Activated CD4-positive, alpha-beta T cell treated with anti-CD3 and anti-CD28 coated beads for 36 hours (primary cell): ENCODE measurements around the gene ELK3. TPM values are rescaled to one million over a fixed set of nuclear protein-coding genes. Genes with fewer than 3 reads are reported as not detected.
A peak's percentile ranks its signal among the peaks of the same experiment; 100 is the strongest.

Experiments used
- ATAC-seq: fragments of 200-7000 bp; cut with Tn5 transposase; one replicate; pipeline ENCODE4 v1.10.0; 2021; ENCODE audit warnings: mild to moderate bottlenecking, moderate library complexity
- CTCF ChIA-PET: fragments of 350-600 bp; sonication (Branson Sonifier 250); formaldehyde crosslinking; loops from one replicate; lab custom pipeline; 2021; ENCODE audit warnings: antibody characterized with exemption; lab: Charles Lee
- POLR2A ChIA-PET: fragments of 350-600 bp; sonication (Branson Sonifier 250); formaldehyde crosslinking; loops from one replicate; lab custom pipeline; 2021; ENCODE audit warnings: antibody characterized with exemption, inconsistent platforms; lab: Charles Lee
- DNase-seq: peaks from one replicate; pipeline ENCODE4 v3.0.0-alpha.2; 2020
- H3K27ac Mint-ChIP-seq: one replicate; pipeline ENCODE4 v1.8.0; 2021; ENCODE audit warnings: mixed read lengths
- H3K27me3 Mint-ChIP-seq: one replicate; pipeline ENCODE4 v1.8.0; 2021; ENCODE audit warnings: mixed read lengths
- H3K36me3 Mint-ChIP-seq: one replicate; pipeline ENCODE4 v1.8.0; 2021; ENCODE audit warnings: low read depth, mixed read lengths
- H3K4me1 Mint-ChIP-seq: one replicate; pipeline ENCODE4 v1.8.0; 2021; ENCODE audit warnings: mixed read lengths
- H3K4me3 Mint-ChIP-seq: one replicate; pipeline ENCODE4 v1.8.0; 2021; ENCODE audit warnings: mild to moderate bottlenecking, moderate library complexity, mixed read lengths
- H3K9me3 Mint-ChIP-seq: one replicate; pipeline ENCODE4 v1.8.0; 2021; ENCODE audit warnings: low read depth, mixed read lengths
- intact Hi-C, 2 experiments: fragments of 100-400 bp; cut with DNase I in 1 of 2; cut with micrococcal nuclease in 1 of 2; formaldehyde crosslinking; loops; one replicate each; pipeline versions ENCODE4 v1.14.2 to v1.15.1; 2022 to 2024; cut with DNase I, micrococcal nuclease
- total RNA-seq, 2 experiments: library from RNA; stranded (reverse); gene quantifications; one replicate each; pipeline ENCODE4 v1.2.3, GENCODE V29; 2021

Gene ELK3
- total RNA-seq, 2 experiments from 2014 or later = 17.0 to 17.4 TPM

DNA sequence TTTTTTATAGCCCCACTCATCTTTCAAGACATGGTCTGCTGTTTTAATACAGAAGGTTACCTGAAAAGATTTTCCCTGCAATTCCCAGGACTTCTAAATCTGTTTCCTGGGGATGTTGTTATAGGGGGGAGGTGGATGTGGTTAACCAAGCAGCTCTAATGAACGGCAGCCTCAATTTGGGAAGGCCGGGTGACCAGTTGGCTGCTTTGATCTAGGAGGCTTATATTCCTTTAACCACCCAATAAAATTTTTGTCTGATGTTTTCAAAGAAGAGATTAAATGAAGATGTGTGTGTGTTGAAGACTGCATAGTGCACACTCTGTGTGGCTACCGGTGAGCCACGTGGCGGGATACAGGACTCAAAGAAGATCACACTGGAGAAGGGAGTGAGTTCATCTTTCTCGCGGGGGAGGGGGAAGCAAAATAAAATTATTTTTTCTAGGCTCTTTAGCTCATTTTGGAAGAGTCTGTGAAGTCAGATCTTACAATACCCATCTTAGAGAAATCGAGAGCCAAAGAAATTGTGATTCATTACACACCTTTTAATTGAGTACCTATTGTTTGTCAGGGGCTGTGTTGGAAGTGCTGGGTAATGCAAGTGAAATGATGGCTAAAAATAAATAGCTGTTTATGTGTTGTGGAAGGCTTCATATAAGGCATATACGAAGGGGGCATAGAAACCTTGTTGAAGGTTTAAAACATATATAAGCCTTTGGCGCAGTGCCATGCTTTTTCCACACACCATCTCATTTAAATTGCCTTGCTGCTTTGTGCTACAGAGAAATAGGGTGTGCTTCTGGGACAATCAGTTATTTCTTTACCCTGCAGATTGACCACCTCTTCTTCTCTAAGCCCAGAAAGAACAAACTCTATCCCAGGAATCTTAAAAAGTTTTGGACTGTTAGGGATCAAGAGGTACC, 18.5 kb downstream of the ELK3 start:
- Mint-ChIP-seq H3K4me3 (peak overlapping the region; percentile 66), H3K4me1 (peaks cover 80% of the 10 kb centered on the region), H3K9me3 (no peaks in the 10 kb centered on the region), H3K27me3 (no peaks in the 10 kb centered on the region), H3K36me3 (peaks cover 22% of the 10 kb centered on the region), H3K27ac (peak overlapping the region; percentile 87)
- intact Hi-C loops = loop anchor here (1.0 to 10.0 kb wide), 7 partner anchors 35 to 358 kb away; partner anchors contain the start of genes AMDHD1 (in 1 of the 2), CCDC38 (in 1 of the 2) and SNRPF (in 1 of the 2)
- ATAC-seq = peak; percentile 52
- peak; percentile 50 for DNase-seq
- CTCF ChIA-PET = interaction anchor here (0.6 to 8.5 kb wide), 20 partner anchors 9 to 304 kb away, joined by 3 to 80 read pairs (median 4); partner anchors contain the start of gene CDK17
- POLR2A ChIA-PET = interaction anchor here (0.6 to 1.0 kb wide), 6 partner anchors 14 to 147 kb away, joined by 3 to 11 read pairs (median 4); no protein-coding TSS in a partner anchor

DNA sequence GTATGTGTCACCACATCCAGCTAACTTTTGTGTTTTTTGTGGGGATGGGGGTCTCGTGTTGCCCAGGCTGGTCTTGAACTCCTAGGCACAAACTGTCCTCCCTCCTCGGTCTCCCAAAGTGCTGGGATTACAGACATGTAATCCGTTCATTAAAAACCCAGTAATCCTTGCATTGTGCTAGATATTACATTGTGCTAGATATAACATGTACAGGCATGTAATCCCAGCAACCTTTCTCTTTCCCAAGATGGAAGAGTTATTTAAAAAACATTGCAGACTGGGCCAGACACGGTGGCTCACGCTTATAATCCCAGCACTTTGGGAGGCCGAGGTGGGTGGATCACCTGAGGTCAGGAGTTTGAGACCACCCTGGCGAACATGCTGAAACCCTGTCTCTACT, 19.7 kb downstream of the ELK3 start:
- H3K27me3 Mint-ChIP-seq = no peaks in the 10 kb centered on the region
- POLR2A ChIA-PET = no interaction called here
- H3K36me3 Mint-ChIP-seq = peaks cover 22% of the 10 kb centered on the region
- ATAC-seq = no peak
- no peak overlapping the region for H3K4me3 Mint-ChIP-seq
- H3K4me1 Mint-ChIP-seq = peaks cover 73% of the 10 kb centered on the region
- CTCF ChIA-PET = interaction anchor here (0.7 to 8.5 kb wide), 11 partner anchors 13 to 295 kb away, joined by 3 to 80 read pairs (median 7); no protein-coding TSS in a partner anchor
- peak overlapping the region; percentile 28 for H3K27ac Mint-ChIP-seq
- intact Hi-C loops = loop anchor here (2.0 to 10.0 kb wide), 9 partner anchors 37 to 359 kb away; partner anchors contain the start of genes AMDHD1 (in 1 of the 2), CCDC38 (in 1 of the 2) and SNRPF (in 1 of the 2)
- H3K9me3 Mint-ChIP-seq = no peaks in the 10 kb centered on the region
- DNase-seq = no peak

DNA sequence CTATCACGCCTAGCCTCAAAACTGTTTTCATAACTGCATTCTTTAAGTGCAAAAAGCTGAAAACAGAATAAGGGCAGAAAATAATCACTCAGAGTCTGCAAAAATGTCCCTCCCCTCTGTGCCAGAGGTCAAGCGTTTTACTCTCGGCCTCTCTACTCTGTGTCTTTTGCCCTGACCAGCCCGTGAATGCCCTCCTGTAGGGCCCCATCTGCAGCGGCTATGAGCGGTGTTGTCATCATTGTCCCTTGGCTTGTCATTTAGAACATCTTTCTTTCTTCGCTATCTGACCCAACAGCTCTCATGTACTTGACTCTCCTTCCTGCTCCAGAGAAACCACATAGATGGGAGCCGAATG, 21.7 kb downstream of the ELK3 start:
- H3K4me3 Mint-ChIP-seq = no peak overlapping the region
- POLR2A ChIA-PET = interaction anchor here (1.0 to 1.6 kb wide), 3 partner anchors 17 to 180 kb away, joined by 3 to 8 read pairs (median 4); no protein-coding TSS in a partner anchor
- DNase-seq (no peak), ATAC-seq (no peak)
- H3K9me3 Mint-ChIP-seq = no peaks in the 10 kb centered on the region
- peaks cover 62% of the 10 kb centered on the region for H3K4me1 Mint-ChIP-seq
- peak overlapping the region; percentile 33 for H3K27ac Mint-ChIP-seq
- intact Hi-C loops = loop anchor here (1.0 to 10.0 kb wide), 11 partner anchors 20 to 361 kb away; partner anchors contain the start of genes AMDHD1 (in 1 of the 2), CCDC38 (in 1 of the 2), LTA4H (in 1 of the 2) and SNRPF (in 1 of the 2)
- H3K36me3 Mint-ChIP-seq = peaks cover 14% of the 10 kb centered on the region
- H3K27me3 Mint-ChIP-seq = no peaks in the 10 kb centered on the region
- CTCF ChIA-PET = interaction anchor here (0.6 to 8.5 kb wide), 40 partner anchors 8 to 306 kb away, joined by 3 to 80 read pairs (median 7); partner anchors contain the start of genes CDK17 and LTA4H

DNA sequence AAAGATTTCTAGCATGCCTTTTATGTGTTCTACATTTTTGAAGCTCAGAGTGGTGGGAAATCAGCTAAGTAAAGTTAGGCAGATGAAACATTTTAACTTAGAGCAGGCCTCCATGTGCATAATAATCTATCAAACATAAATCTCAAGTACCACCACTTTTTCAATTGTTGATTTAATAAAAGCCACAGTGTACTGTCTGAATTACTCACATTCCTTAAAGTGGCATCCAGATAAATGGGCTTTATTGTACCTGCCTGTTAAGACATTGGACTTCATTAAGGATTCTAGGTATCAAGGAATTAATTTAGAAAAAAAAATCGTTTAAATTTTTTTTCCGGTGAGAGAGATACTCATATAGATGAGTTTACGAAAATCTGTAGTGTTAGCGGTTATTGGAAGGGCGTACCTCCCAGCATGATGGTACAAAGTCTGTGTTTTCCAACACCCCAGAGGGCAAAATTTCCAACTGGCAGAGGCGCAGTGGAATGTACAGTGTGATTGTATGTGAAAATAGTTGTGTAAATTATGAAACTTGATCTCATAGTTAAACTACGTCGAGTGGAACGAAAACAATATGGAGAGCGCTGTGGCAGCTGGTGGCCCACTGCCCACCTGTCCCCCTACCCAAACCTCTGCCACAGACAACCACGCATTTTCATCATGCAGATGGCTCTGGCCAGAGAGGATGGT, 25.0 kb downstream of the ELK3 start:
- ATAC-seq (no peak), DNase-seq (no peak)
- no peak overlapping the region for H3K4me3 Mint-ChIP-seq
- H3K4me1 Mint-ChIP-seq = peaks cover 40% of the 10 kb centered on the region
- ChIA-PET CTCF (interaction anchor here (0.6 to 1.0 kb wide), 4 partner anchors 9 to 297 kb away, joined by 3 read pairs; no protein-coding TSS in a partner anchor), POLR2A (interaction anchor here (0.8 kb wide), 1 partner anchor 122 kb away, joined by 3 read pairs; no protein-coding TSS in a partner anchor)
- H3K27me3 Mint-ChIP-seq = no peaks in the 10 kb centered on the region
- H3K27ac Mint-ChIP-seq = no peak overlapping the region
- H3K9me3 Mint-ChIP-seq = peaks cover 2% of the 10 kb centered on the region
- peaks cover 10% of the 10 kb centered on the region for H3K36me3 Mint-ChIP-seq
- intact Hi-C loops = loop anchor here (10.0 kb wide), 3 partner anchors 274 to 364 kb away; partner anchors contain the start of genes AMDHD1 (in 1 of the 2), CCDC38 (in 1 of the 2) and SNRPF (in 1 of the 2)

DNA sequence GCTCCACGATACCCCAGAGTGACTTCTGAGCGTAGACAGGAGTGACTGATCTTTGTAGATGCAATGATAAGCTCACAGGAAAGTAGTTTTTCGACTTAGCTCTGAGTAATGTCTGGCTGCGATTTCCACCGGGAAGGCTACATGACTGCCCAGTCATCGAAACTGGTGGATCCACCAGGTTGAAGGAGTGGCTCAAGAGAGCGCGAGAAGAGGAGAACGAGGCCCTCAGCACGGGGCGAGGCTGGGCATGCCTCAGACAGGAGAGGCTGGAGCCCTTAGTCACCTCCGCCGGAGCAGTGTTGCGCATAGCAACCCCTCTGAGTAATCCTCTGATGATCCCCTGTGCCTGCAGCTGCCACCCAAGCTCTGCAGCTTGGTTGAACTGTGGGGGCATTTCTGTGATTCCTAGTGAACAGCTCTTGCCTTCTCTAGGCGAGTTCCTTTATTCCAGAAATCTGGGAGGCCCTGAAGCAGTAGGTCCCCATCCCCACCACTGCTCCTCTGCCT, 25.6 kb downstream of the ELK3 start:
- Mint-ChIP-seq H3K36me3 (peaks cover 13% of the 10 kb centered on the region), H3K27ac (no peak overlapping the region), H3K27me3 (no peaks in the 10 kb centered on the region), H3K4me1 (peaks cover 38% of the 10 kb centered on the region), H3K9me3 (peaks cover 2% of the 10 kb centered on the region), H3K4me3 (no peak overlapping the region)
- ChIA-PET CTCF (interaction anchor here (0.6 to 1.0 kb wide), 5 partner anchors 10 to 306 kb away, joined by 3 read pairs; no protein-coding TSS in a partner anchor), POLR2A (interaction anchor here (0.8 kb wide), 1 partner anchor 123 kb away, joined by 3 read pairs; no protein-coding TSS in a partner anchor)
- ATAC-seq (peak; percentile 28), DNase-seq (peak; percentile 39)
- intact Hi-C loops = loop anchor here (10.0 kb wide), 3 partner anchors 275 to 365 kb away; partner anchors contain the start of genes AMDHD1 (in 1 of the 2), CCDC38 (in 1 of the 2) and SNRPF (in 1 of the 2)

DNA sequence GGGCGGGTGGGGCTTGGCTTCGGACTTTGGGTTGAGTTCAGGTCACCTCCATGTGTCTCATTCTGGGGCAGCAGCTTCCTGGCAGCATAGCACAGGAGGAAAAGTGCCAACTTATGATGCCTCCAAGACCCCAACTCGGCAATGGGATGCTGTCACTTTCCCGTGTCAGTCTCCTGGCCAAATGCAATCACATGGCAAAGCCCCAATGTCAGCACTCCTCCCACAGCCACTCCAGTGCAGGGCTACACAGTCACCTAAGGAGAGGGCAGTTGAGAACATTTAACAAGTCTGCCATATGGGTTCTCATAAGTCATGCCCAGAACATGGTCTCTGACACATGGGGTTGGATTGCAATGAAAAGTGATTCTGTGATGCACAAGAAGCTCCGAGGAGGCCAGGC, 26.7 kb downstream of the ELK3 start:
- H3K4me1 Mint-ChIP-seq = peaks cover 32% of the 10 kb centered on the region

DNA sequence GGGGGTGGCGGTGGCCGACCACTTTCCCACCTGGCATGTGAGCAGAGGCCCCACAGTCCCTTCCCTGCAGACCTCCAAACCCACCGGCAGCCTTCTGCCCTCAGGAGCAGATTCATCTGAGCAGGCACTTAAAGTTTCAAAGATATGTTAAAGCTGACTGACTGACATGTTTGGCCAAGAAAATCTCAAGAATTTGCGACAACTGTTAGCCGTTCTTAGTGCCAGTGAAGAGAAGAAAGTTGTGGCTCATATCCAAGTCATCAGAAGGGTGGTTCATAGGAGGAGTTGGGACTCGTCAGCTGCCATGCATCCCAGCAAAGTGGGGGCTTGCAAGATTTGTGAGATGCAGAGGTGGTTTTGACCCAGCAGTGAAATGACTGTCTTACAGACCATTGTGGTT, 27.2 kb downstream of the ELK3 start:
- H3K9me3 Mint-ChIP-seq = peaks cover 2% of the 10 kb centered on the region
- H3K36me3 Mint-ChIP-seq = peaks cover 14% of the 10 kb centered on the region
- H3K27me3 Mint-ChIP-seq = no peaks in the 10 kb centered on the region
- intact Hi-C loops = no loop called here
- peaks cover 31% of the 10 kb centered on the region for H3K4me1 Mint-ChIP-seq
- no peak overlapping the region for H3K4me3 Mint-ChIP-seq
- DNase-seq (no peak), ATAC-seq (no peak)
- CTCF ChIA-PET = interaction anchor here (0.6 kb wide), 1 partner anchor 227 kb away, joined by 3 read pairs; no protein-coding TSS in a partner anchor
- no peak overlapping the region for H3K27ac Mint-ChIP-seq
- POLR2A ChIA-PET = no interaction called here

More for the DNA sequence above, 26.7 kb downstream of the ELK3 start:
- no peak for DNase-seq
- Mint-ChIP-seq H3K27me3 (no peaks in the 10 kb centered on the region), H3K9me3 (peaks cover 2% of the 10 kb centered on the region), H3K27ac (no peak overlapping the region), H3K4me3 (no peak overlapping the region), H3K36me3 (peaks cover 13% of the 10 kb centered on the region)
- CTCF ChIA-PET = no interaction called here
- POLR2A ChIA-PET = no interaction called here
- ATAC-seq = no peak
- intact Hi-C loops = no loop called here

DNA sequence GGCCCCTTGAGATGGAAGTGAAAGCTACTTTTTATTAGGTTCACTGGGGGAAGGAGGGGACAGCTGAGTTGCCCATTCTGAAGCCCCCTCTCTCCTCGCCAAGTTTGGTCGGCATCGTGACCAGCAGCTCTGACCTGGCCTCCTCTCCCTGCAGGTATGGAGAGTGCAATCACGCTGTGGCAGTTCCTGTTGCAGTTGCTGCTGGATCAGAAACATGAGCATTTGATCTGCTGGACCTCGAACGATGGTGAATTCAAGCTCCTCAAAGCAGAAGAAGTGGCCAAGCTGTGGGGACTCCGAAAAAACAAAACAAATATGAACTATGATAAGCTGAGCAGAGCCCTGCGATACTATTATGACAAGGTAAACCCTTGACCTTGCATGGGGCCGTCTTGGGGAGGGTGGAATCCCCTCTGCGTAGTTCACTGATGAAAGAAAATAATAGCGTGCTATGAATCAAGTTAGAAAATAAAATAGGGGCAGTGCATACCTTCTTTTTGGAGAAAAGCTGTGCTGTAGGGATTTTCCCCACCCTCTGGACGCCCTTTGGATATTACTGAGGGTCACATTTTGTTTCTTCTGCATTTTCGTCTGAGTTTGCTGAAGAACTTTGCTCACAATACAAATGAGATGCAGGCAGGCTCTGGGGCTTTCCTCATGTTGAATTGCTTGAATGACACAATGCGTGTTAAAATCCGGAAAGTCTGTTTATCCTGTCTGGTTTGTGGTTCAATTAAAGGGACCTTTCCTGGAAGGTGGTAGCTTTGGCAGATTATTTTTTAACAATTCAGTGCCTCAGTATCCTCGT, 29.4 kb downstream of the ELK3 start:
- no peak overlapping the region for H3K27ac Mint-ChIP-seq
- H3K4me3 Mint-ChIP-seq = no peak overlapping the region
- ATAC-seq (peak; percentile 42), DNase-seq (no peak)
- ChIA-PET CTCF (interaction anchor here (1.7 to 1.8 kb wide), 2 partner anchors 9 to 163 kb away, joined by 4 to 12 read pairs; no protein-coding TSS in a partner anchor), POLR2A (no interaction called here)
- peaks cover 2% of the 10 kb centered on the region for H3K9me3 Mint-ChIP-seq
- H3K36me3 Mint-ChIP-seq = peaks cover 28% of the 10 kb centered on the region
- intact Hi-C loops = no loop called here
- no peaks in the 10 kb centered on the region for H3K27me3 Mint-ChIP-seq
- peaks cover 42% of the 10 kb centered on the region for H3K4me1 Mint-ChIP-seq

DNA sequence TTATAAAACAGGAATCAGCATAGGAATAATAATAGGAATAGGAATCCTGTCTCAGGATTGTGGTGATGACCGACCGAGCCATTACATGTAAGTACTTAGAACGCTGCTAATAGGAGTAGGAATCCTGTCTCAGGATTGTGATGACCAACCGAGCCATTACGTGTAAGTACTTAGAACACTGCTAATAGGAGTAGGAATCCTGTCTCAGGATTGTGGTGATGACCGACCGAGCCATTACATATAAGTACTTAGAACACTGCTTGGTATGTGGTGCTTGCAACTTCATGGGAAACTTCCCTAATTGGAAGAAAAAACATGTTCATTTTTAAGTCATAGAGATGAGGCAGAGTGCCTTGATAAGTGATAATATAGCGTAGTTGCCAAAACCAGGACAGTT, 30.0 kb downstream of the ELK3 start:
- Mint-ChIP-seq H3K4me3 (no peak overlapping the region), H3K27me3 (no peaks in the 10 kb centered on the region), H3K27ac (no peak overlapping the region), H3K9me3 (peaks cover 2% of the 10 kb centered on the region), H3K36me3 (peaks cover 29% of the 10 kb centered on the region), H3K4me1 (peaks cover 41% of the 10 kb centered on the region)
- CTCF ChIA-PET = interaction anchor here (1.7 to 1.8 kb wide), 2 partner anchors 9 to 164 kb away, joined by 4 to 12 read pairs; no protein-coding TSS in a partner anchor
- ATAC-seq = no peak
- POLR2A ChIA-PET = no interaction called here
- intact Hi-C loops = no loop called here
- DNase-seq = no peak
